RWPE2 (cell line): ENCODE measurements around the gene CFAP77.
"Not testable (repeated sequence)": the region's sequence is repeated elsewhere in the genome, so short reads cannot be mapped to it uniquely, and the experiment has no call there.

Experiments
- ATAC-seq: fragments of 200-7000 bp; cut with Tn5 transposase; 3 replicates; pipeline ENCODE4 v1.9.1; 2021; ENCODE audit warnings: low read depth
- DNase-seq: peaks from one replicate; pipeline ENCODE4 v3.0.0-alpha.2; 2020; ENCODE audit warnings: low spot score
- H3K27ac ChIP-seq: fragments of 450-650 bp; 2 replicates; pipeline ENCODE4 v1.5.1; 2017; ENCODE audit warnings: mild to moderate bottlenecking; ENCODE audit not compliant: poor library complexity, severe bottlenecking
- H3K27me3 ChIP-seq: fragments of 250-450 bp; sonication (Bioruptor Pico); 2 replicates; pipeline ENCODE4 v1.5.1; 2021; ENCODE audit warnings: mild to moderate bottlenecking, moderate library complexity; ENCODE audit not compliant: insufficient read depth, poor library complexity, severe bottlenecking
- H3K36me3 ChIP-seq: fragments of 250-450 bp; sonication (Bioruptor Pico); 2 replicates; pipeline ENCODE4 v1.5.1; 2020; ENCODE audit warnings: low read depth, mild to moderate bottlenecking, moderate library complexity
- H3K4me1 ChIP-seq: fragments of 250-450 bp; sonication (Bioruptor Pico); 2 replicates; pipeline ENCODE4 v1.5.1; 2021; ENCODE audit warnings: mild to moderate bottlenecking, moderate library complexity; ENCODE audit not compliant: insufficient read depth, poor library complexity, severe bottlenecking
- H3K4me3 ChIP-seq: fragments of 250-450 bp; sonication (Bioruptor Pico); 2 replicates; pipeline ENCODE4 v1.5.1; 2021; ENCODE audit warnings: mild to moderate bottlenecking, moderate library complexity; ENCODE audit not compliant: severe bottlenecking
- H3K9me3 ChIP-seq: fragments of 250-450 bp; sonication (Bioruptor Pico); 2 replicates; pipeline ENCODE4 v1.5.1; 2021; ENCODE audit warnings: mild to moderate bottlenecking, moderate library complexity; ENCODE audit not compliant: severe bottlenecking
- CTCF ChIP-seq: fragments of 450-650 bp; IDR thresholded peaks from one replicate; pipeline ENCODE4 v1.5.1; 2017; ENCODE audit warnings: mild to moderate bottlenecking, moderate library complexity; ENCODE audit not compliant: poor library complexity, severe bottlenecking

The CFAP77 gene

GRCh38 chr9:132369421-132369820 lies 40.6 kb upstream of the CFAP77 start:
- Histone ChIP-seq H3K4me1 (no peaks in the 10 kb centered on the region), H3K4me3 (no peak overlapping the region), H3K36me3 (no peaks in the 10 kb centered on the region), H3K27me3 (no peaks in the 10 kb centered on the region), H3K9me3 (no peaks in the 10 kb centered on the region), H3K27ac (no peak overlapping the region)
- ATAC-seq (no peak), DNase-seq (no peak)
- no peak for TF ChIP-seq CTCF

- H3K4me1 ChIP-seq = no peaks in the 10 kb centered on the region
- TF ChIP-seq CTCF = no peak
- no peak overlapping the region for H3K4me3 ChIP-seq
- no peak overlapping the region for H3K27ac ChIP-seq
- H3K36me3 ChIP-seq = peaks cover 5% of the 10 kb centered on the region
- DNase-seq = no peak
- H3K27me3 ChIP-seq = no peaks in the 10 kb centered on the region
- ATAC-seq = no peak
- no peaks in the 10 kb centered on the region for H3K9me3 ChIP-seq
Observed at GRCh38 chr9:132370592-132370991, 39.4 kb upstream of the CFAP77 start.

GRCh38 chr9:132372177-132373095 lies 37.6 kb upstream of the CFAP77 start:
- peak; percentile 33; the same call in 1 of the 3 replicates for ATAC-seq
- no peak for TF ChIP-seq CTCF

GRCh38 chr9:132377769-132378168 lies 32.2 kb upstream of the CFAP77 start:
- H3K36me3 ChIP-seq = peaks cover 46% of the 10 kb centered on the region
- H3K27ac ChIP-seq, H3K27me3 ChIP-seq, DNase-seq, ATAC-seq, H3K4me1 ChIP-seq, H3K4me3 ChIP-seq, H3K9me3 ChIP-seq: not testable (repeated sequence)

More at GRCh38 chr9:132372177-132373095, 37.6 kb upstream of the CFAP77 start:
- DNase-seq = no peak
- Histone ChIP-seq H3K27me3 (no peaks in the 10 kb centered on the region), H3K4me3 (no peak overlapping the region), H3K9me3 (no peaks in the 10 kb centered on the region), H3K36me3 (peaks cover 16% of the 10 kb centered on the region), H3K4me1 (no peaks in the 10 kb centered on the region), H3K27ac (no peak overlapping the region)

GRCh38 chr9:132378416-132378815 lies 31.6 kb upstream of the CFAP77 start:
- DNase-seq, H3K27ac ChIP-seq, ATAC-seq, H3K9me3 ChIP-seq, H3K4me3 ChIP-seq, H3K27me3 ChIP-seq, H3K4me1 ChIP-seq: not testable (repeated sequence)
- peaks cover 46% of the 10 kb centered on the region for H3K36me3 ChIP-seq
